Stomach (tissue), 9 donors: ENCODE results near the gene SHANK1. TPM values are rescaled to one million over a fixed set of nuclear protein-coding genes. Genes with fewer than 3 reads are reported as not detected.

Experiments
- DNase-seq, 2 donors: peaks; one replicate each; pipeline versions ENCODE4 v3.0.0 to v3.0.0-alpha.2; 2013 to 2019
- H3K27ac ChIP-seq, 5 donors: fragments of 200-600 bp in 4 of 5; sonication (generic) in 4 of 5; one replicate each; pipeline ENCODE4 v1.5.1; 2013 to 2019; ENCODE audit warnings: mild to moderate bottlenecking in 1 of 5, moderate library complexity in 1 of 5
- H3K27me3 ChIP-seq, 3 donors: fragments of 200-600 bp; sonication (generic); one replicate each; pipeline ENCODE4 v1.5.1; 2017 to 2019; ENCODE audit warnings: mixed run types in 1 of 3
- H3K36me3 ChIP-seq, 4 donors: fragments of 200-600 bp; sonication (generic); 1 replicate in 3 of 4; 2 replicates in 1 of 4; pipeline ENCODE4 v1.5.1; 2016 to 2019
- H3K4me1 ChIP-seq, 4 donors: fragments of 200-600 bp; sonication (generic); one replicate each; pipeline ENCODE4 v1.5.1; 2016 to 2019
- H3K4me3 ChIP-seq, 4 donors: fragments of 200-600 bp; sonication (generic) in 3 of 4; one replicate each; pipeline ENCODE4 v1.5.1; 2016 to 2019; ENCODE audit warnings: mild to moderate bottlenecking in 1 of 4
- H3K9me3 ChIP-seq, 4 donors: fragments of 200-600 bp; sonication (generic); one replicate each; pipeline ENCODE4 v1.5.1; 2016 to 2019
- EP300 ChIP-seq: sonication (generic); formaldehyde crosslinking; IDR thresholded peaks from one replicate; pipeline ENCODE4 v1.6.1; 2017; ENCODE audit warnings: antibody characterized with exemption
- POLR2A ChIP-seq, 4 donors: fragments of 450-650 bp; IDR thresholded peaks; one replicate each; pipeline ENCODE4 v1.6.1; 2016; ENCODE audit warnings: antibody characterized with exemption in 4 of 4, control low read depth in 2 of 4, mild to moderate bottlenecking in 1 of 4, moderate library complexity in 1 of 4
- POLR2AphosphoS5 ChIP-seq, 3 donors: sonication (generic); formaldehyde crosslinking; IDR thresholded peaks; one replicate each; pipeline ENCODE4 v1.6.1; 2016; ENCODE audit warnings: antibody characterized with exemption in 3 of 3
- WGBS, 5 donors: extraction: QIAGEN DNeasy Blood & Tissue Kit in 3 of 5; methylation state at CpG; one replicate each; pipeline versions ENCODE4 v1.1.5 to v1.1.7; 2013 to 2018; 5-methylcytosine and 5-hydroxymethylcytosine counted together
- intact Hi-C: fragments of 100-400 bp; cut with DNase I; formaldehyde crosslinking; loops from one replicate; pipeline ENCODE4 v1.15.1; 2023; ENCODE audit warnings: low total_unique reads
- polyA plus RNA-seq, 3 donors: library from polyadenylated mRNA; stranded (reverse); fragments of 200-250 nt; gene quantifications; one replicate each; pipeline ENCODE4 v1.2.3, GENCODE V29; 2013
- total RNA-seq, 5 donors: library from RNA; depleted of rRNA; stranded (reverse); fragments of >200 nt; gene quantifications; one replicate each; pipeline versions ENCODE4 v1.1.0 to v1.2.3, GENCODE V29; 2014 to 2016
- TF ChIP-seq, protein P1 (sequence below), 7 experiments: fragments of 450-650 bp in 4 of 7; fragments of 200-600 bp in 3 of 7; sonication (generic) in 3 of 7; IDR thresholded peaks; one replicate each; pipeline ENCODE4 v1.5.1; 2016 to 2019; ENCODE audit warnings: antibody characterized with exemption in 7 of 7, control low read depth in 2 of 7, mild to moderate bottlenecking in 1 of 7
- donor health status: healthy with polysubstance abuse.
- donor health status: Bipolar disorder and iron deficiency.
- donor health status: healthy.

SHANK1 gene
- total and polyA plus RNA-seq, 8 donors = 0.15 to 1.5 (median 0.67) TPM; not detected in 4

DNA sequence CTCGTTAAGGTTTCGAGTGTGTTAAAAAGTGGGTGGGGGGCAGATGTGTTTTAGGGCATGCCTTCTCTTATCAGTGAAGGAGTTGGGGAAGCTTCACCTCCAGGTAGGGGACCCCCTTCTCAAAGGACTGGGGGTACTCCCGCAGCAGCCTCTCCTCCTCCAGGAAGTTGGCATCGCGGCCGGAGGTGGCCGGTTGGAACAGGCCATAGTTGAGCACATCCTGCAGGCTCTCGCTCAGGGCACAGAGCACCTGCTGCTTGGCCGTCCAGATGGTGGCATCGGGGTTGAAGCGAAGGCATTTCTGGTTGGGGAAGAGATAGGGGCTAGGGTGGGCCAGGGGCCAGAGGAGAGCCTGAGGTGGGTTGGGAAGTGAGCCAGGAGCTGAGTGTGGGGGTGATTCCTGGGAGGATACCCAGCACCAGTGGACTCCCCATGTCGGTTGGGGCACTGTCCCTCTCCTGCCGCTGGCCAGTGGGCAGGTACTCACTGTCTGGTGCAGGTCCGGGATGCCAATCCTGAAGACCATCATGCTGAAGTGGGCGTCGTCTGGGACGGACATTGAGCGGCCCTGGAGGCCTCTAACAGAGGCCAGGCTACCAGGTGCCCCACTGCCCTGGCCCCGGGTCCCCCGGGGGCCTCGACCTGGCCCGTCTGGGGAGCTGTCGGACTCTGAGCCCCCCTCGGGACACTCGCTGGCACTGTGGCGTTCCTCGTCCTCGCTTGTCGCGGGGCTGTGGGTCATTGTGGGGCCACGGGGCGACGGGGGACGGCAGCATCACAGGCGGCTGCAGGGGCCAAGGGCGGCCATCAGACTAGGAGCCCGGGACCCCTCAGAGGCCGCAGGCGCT is 3.2 kb downstream of the SHANK1 start:
- H3K4me1 ChIP-seq = peaks cover 16 to 22% (median 18%) of the 10 kb centered on the region in 4 donors
- no peaks in the 10 kb centered on the region for H3K9me3 ChIP-seq
- no peak overlapping the region for H3K27ac ChIP-seq
- DNase-seq = no peak
- H3K36me3 ChIP-seq = no peaks in the 10 kb centered on the region
- intact Hi-C loops = no loop called here
- WGBS, 5 donors = 76 to 87% (median 83%) methylated on average over 24 to 39 of the region's 39 CpGs
- no peak overlapping the region for H3K4me3 ChIP-seq
- H3K27me3 ChIP-seq = peaks cover 10 to 100% (median 61%) of the 10 kb centered on the region in 3 donors
- TF ChIP-seq POLR2A (IDR thresholded peaks at IDR 0.05) (no peak), EP300 (no peak), POLR2AphosphoS5 (IDR thresholded peaks at IDR 0.05) (no peak)
- TF ChIP-seq, protein P1, sequence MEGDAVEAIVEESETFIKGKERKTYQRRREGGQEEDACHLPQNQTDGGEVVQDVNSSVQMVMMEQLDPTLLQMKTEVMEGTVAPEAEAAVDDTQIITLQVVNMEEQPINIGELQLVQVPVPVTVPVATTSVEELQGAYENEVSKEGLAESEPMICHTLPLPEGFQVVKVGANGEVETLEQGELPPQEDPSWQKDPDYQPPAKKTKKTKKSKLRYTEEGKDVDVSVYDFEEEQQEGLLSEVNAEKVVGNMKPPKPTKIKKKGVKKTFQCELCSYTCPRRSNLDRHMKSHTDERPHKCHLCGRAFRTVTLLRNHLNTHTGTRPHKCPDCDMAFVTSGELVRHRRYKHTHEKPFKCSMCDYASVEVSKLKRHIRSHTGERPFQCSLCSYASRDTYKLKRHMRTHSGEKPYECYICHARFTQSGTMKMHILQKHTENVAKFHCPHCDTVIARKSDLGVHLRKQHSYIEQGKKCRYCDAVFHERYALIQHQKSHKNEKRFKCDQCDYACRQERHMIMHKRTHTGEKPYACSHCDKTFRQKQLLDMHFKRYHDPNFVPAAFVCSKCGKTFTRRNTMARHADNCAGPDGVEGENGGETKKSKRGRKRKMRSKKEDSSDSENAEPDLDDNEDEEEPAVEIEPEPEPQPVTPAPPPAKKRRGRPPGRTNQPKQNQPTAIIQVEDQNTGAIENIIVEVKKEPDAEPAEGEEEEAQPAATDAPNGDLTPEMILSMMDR (IDR thresholded peaks at IDR 0.05) = no peak

- Histone ChIP-seq H3K9me3 (no peaks in the 10 kb centered on the region), H3K27ac (no peak overlapping the region), H3K4me1 (peaks cover 6 to 10% (median 9%) of the 10 kb centered on the region in 4 donors), H3K27me3 (peaks cover 5 to 100% (median 44%) of the 10 kb centered on the region in 3 donors), H3K4me3 (no peak overlapping the region), H3K36me3 (no peaks in the 10 kb centered on the region)
- no peak for DNase-seq
- TF ChIP-seq POLR2A (IDR thresholded peaks at IDR 0.05) (no peak), POLR2AphosphoS5 (IDR thresholded peaks at IDR 0.05) (no peak), EP300 (no peak)
- TF ChIP-seq, protein P1 (IDR thresholded peaks at IDR 0.05) = no peak
- 74 to 90% (median 84%) methylated on average over 21 to 22 of the region's 22 CpGs for WGBS, 5 donors
- intact Hi-C loops = no loop called here
Observed at GRCh38 chr19:50713556-50714236, 5.9 kb downstream of the SHANK1 start.

DNA sequence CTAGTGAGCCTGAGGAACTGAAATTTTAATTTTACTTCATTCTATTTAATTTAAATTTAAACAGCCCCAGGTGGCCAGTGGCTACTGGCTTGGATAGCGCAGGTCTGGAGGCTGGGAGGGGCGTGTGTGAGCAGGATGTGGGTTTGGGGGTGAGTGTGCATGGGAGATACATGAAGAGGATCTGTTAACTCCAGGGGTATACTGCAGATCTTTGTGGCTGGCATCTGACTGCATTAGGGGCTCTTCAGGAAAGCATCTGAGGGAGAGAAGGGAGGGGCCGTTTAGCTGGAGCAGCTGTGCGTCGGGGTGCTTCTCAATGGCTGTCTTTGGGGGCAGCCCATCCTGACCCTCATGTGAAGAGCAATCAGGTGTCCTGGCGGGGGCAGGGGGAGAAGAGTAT is 6.8 kb downstream of the SHANK1 start:
- no peaks in the 10 kb centered on the region for H3K36me3 ChIP-seq
- DNase-seq = no peak
- intact Hi-C loops = no loop called here
- H3K9me3 ChIP-seq = no peaks in the 10 kb centered on the region
- no peak for TF ChIP-seq POLR2AphosphoS5 (IDR thresholded peaks at IDR 0.05)
- TF ChIP-seq, protein P1 (IDR thresholded peaks at IDR 0.05) = no peak
- no peak for TF ChIP-seq POLR2A (IDR thresholded peaks at IDR 0.05)
- TF ChIP-seq EP300 = no peak
- WGBS, 5 donors = 51 to 80% (median 67%) methylated on average over 6 of the region's 6 CpGs
- H3K4me3 ChIP-seq = no peak overlapping the region
- H3K4me1 ChIP-seq = peaks cover 0 to 2% (median under 1%) of the 10 kb centered on the region in 4 donors
- no peak overlapping the region for H3K27ac ChIP-seq
- peaks cover 0 to 98% (median 36%) of the 10 kb centered on the region in 3 donors for H3K27me3 ChIP-seq

DNA sequence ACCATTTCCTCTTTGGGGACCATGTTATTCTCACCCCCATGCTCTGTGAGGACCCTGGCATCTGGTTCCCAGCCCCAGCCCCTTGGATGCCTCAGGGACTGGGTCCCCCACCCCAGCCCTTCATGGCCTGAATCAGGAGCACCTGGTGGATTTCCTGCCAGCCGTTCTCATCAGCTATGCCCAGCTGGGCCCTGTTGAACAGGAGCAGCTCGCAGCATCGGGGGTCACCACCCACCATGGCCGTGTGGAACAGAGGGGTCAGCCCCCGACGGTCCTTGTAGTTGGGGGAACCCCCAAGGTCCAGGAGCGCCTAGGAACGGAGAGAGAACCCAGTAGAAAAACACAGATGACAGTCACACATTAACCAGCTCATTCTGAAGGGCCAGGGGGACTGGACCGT is 7.8 kb downstream of the SHANK1 start:
- Histone ChIP-seq H3K4me1 (no peaks in the 10 kb centered on the region), H3K9me3 (no peaks in the 10 kb centered on the region), H3K4me3 (no peak overlapping the region), H3K36me3 (no peaks in the 10 kb centered on the region), H3K27ac (no peak overlapping the region), H3K27me3 (peaks cover 0 to 87% (median 26%) of the 10 kb centered on the region in 3 donors)
- DNase-seq = no peak
- TF ChIP-seq POLR2A (IDR thresholded peaks at IDR 0.05) = no peak
- TF ChIP-seq, protein P1 (IDR thresholded peaks at IDR 0.05) = no peak
- no peak for TF ChIP-seq POLR2AphosphoS5 (IDR thresholded peaks at IDR 0.05)
- intact Hi-C loops = no loop called here
- 67 to 83% (median 76%) methylated on average over 8 to 9 of the region's 9 CpGs for WGBS, 5 donors
